K562 (cell line): ENCODE data around the gene LXN. TPM values are rescaled to one million over a fixed set of nuclear protein-coding genes. Genes with fewer than 3 reads are reported as not detected.

Source experiments
- C11orf30 ChIP-seq: fragments of 450-650 bp; IDR thresholded peaks from 2 replicates; pipeline ENCODE4 v1.6.1; 2016; ENCODE audit warnings: low read depth, mild to moderate bottlenecking
- CBFA2T3 ChIP-seq: fragments of 450-650 bp; IDR thresholded peaks from 2 replicates; pipeline ENCODE4 v1.6.1; 2017
- E2F8 ChIP-seq: fragments of 450-650 bp; IDR thresholded peaks from 2 replicates; pipeline ENCODE4 v1.7.1; 2018; ENCODE audit warnings: mild to moderate bottlenecking, low read depth; ENCODE audit not compliant: partially characterized antibody
- FOXJ3 ChIP-seq: sonication (generic); formaldehyde crosslinking; IDR thresholded peaks from 2 replicates; pipeline ENCODE4 v1.4.0; 2020; ENCODE audit warnings: mild to moderate bottlenecking, missing genetic modification reagents
- HIVEP1 ChIP-seq: fragments of 250-450 bp; sonication (Bioruptor Pico); IDR thresholded peaks from 2 replicates; pipeline ENCODE4 v1.4.0; 2020; ENCODE audit warnings: mild to moderate bottlenecking
- HNRNPUL1 ChIP-seq: fragments of 200-400 bp; formaldehyde crosslinking; IDR thresholded peaks from 2 replicates; pipeline ENCODE4 v1.6.1; 2017; ENCODE audit warnings: low read length
- IFI16 ChIP-seq: fragments of 250-450 bp; sonication (Bioruptor Pico); IDR thresholded peaks from 2 replicates; pipeline ENCODE4 v2.1.2; 2022; ENCODE audit warnings: mild to moderate bottlenecking, inconsistent platforms
- IRF2 ChIP-seq: sonication (generic); formaldehyde crosslinking; IDR thresholded peaks from 2 replicates; pipeline ENCODE4 v1.8.1; 2022; ENCODE audit warnings: mild to moderate bottlenecking, missing genetic modification reagents
- MCM3 ChIP-seq: fragments of 450-650 bp; IDR thresholded peaks from 2 replicates; pipeline ENCODE4 v1.6.1; 2016
- MYC ChIP-seq, 2 experiments: fragments of 250-450 bp in 1 of 2; sonication (Bioruptor Pico) in 1 of 2; IDR thresholded peaks; 2 replicates each; pipeline versions ENCODE4 v1.5.1 to v1.6.1; 2012 to 2021; ENCODE audit warnings: low read depth in 2 of 2, borderline replicate concordance in 1 of 2, improper control_type of control experiment in 1 of 2, low read length in 1 of 2, mild to moderate bottlenecking in 1 of 2, moderate library complexity in 1 of 2
- NFATC3 ChIP-seq: fragments of 450-650 bp; IDR thresholded peaks from 2 replicates; pipeline ENCODE4 v1.6.1; 2017; ENCODE audit warnings: mild to moderate bottlenecking
- PTTG1 ChIP-seq: fragments of 450-650 bp; IDR thresholded peaks from 2 replicates; pipeline ENCODE4 v1.6.1; 2016; ENCODE audit warnings: low read depth, mild to moderate bottlenecking, missing genetic modification characterization, missing compliant biosample characterization
- SFPQ ChIP-seq: fragments of 200-400 bp; formaldehyde crosslinking; IDR thresholded peaks from 2 replicates; pipeline ENCODE4 v1.6.1; 2017; ENCODE audit warnings: mild to moderate bottlenecking, low read depth, low read length, moderate library complexity
- SNIP1 ChIP-seq: fragments of 450-650 bp; IDR thresholded peaks from 2 replicates; pipeline ENCODE4 v1.7.1; 2017; ENCODE audit warnings: low read depth, mild to moderate bottlenecking
- THAP12 ChIP-seq: fragments of 250-450 bp; sonication (Bioruptor Pico); IDR thresholded peaks from 2 replicates; pipeline ENCODE4 v1.9.0; 2021; ENCODE audit warnings: mild to moderate bottlenecking, inconsistent platforms
- U2AF2 ChIP-seq: fragments of 200-400 bp; formaldehyde crosslinking; optimal IDR thresholded peaks from 2 replicates; pipeline ENCODE3; 2017; ENCODE audit warnings: low read depth, mild to moderate bottlenecking, low read length
- ZBTB5 ChIP-seq: fragments of 450-650 bp; IDR thresholded peaks from 2 replicates; pipeline ENCODE4 v1.6.1; 2017; ENCODE audit warnings: antibody characterized with exemption
- ZNF277 ChIP-seq: fragments of 250-450 bp; sonication (Bioruptor Pico); IDR thresholded peaks from 2 replicates; pipeline ENCODE4 v1.8.0; 2022; ENCODE audit warnings: inconsistent platforms, mild to moderate bottlenecking, moderate library complexity, borderline replicate concordance
- ZNF77 ChIP-seq: fragments of 250-450 bp; sonication (Bioruptor Pico); IDR thresholded peaks from 2 replicates; pipeline ENCODE4 v1.5.0; 2020
- polyA plus RNA-seq, 8 experiments: library from polyadenylated mRNA; depleted of rRNA in 4 of 8; stranded (reverse) in 5 of 8; unstranded in 3 of 8; fragments of >200 nt; fragmentation: Nextera tagmentation in 2 of 8; fragmentation: Illumina TruSeq in 1 of 8; extraction: Ambion mirVana in 2 of 8; extraction: Trizol in 1 of 8; gene quantifications; 2 replicates each; pipeline versions ENCODE4 v1.2.1 to v1.2.3, GENCODE V29; 2011 to 2014; ENCODE audit warnings: inconsistent platforms in 1 of 8, missing spikeins in 1 of 8
- total RNA-seq, 7 experiments: library from RNA; depleted of rRNA in 6 of 7; stranded (reverse); fragments of >200 nt in 6 of 7; fragmentation: Illumina TruSeq in 2 of 7; extraction: Trizol in 2 of 7; gene quantifications; 2 replicates each; pipeline versions ENCODE4 v1.2.1 to v1.2.3, GENCODE V29; 2011 to 2021; ENCODE audit warnings: low replicate concordance in 1 of 7

The LXN gene
- total and polyA plus RNA-seq, 9 of the 15 experiments (the other 6 are each of a cell fraction or from before 2014, with no cell fraction given) = 0.08 to 0.13 TPM; not detected in 7

GRCh38 chr3:158644345-158644908, 28.0 kb downstream of the LXN start, which contains the start of gene GFM1 (continued):
- TF ChIP-seq CBFA2T3 (no peak), E2F8 (peak; percentile 76), ZNF277 (CRISPR knock-in tag) (no peak), IRF2 (CRISPR knock-in tag) (no peak), U2AF2 (no peak), SFPQ (no peak), PTTG1 (tag) (no peak), THAP12 (CRISPR knock-in tag) (peak; percentile 98), HIVEP1 (CRISPR knock-in tag) (no peak), IFI16 (CRISPR knock-in tag) (no peak), HNRNPUL1 (no peak), FOXJ3 (no peak), MYC (IDR thresholded peaks at IDR 0.05; ENCODE audit: low read depth, low read length) (peak; percentile 93), MYC (CRISPR knock-in tag; IDR thresholded peaks at IDR 0.05; ENCODE audit: borderline replicate concordance, low read depth) (peak; percentile 88; the same call in 1 of the 2 replicates), MCM3 (no peak), ZBTB5 (no peak), C11orf30 (peak; percentile 95), NFATC3 (no peak), ZNF77 (no peak), SNIP1 (peak; percentile 63; the same call in 1 of the 2 replicates)
